GM18867 (cell line): Measurements from ENCODE around the gene LMNTD2.

Experiments used
- ATAC-seq: cut with Tn5 transposase; IDR thresholded peaks from one replicate; pipeline ENCODE4 v1.9.1; 2021; ENCODE audit warnings: mild to moderate bottlenecking, moderate library complexity; ENCODE audit not compliant: unreplicated experiment

LMNTD2 gene

GRCh38 chr11:554428-555226 lies 5.9 kb downstream of the LMNTD2 start:
- peak; percentile 54 for ATAC-seq

GRCh38 chr11:553988-554340 lies 6.6 kb downstream of the LMNTD2 start:
- ATAC-seq = no peak

DNA sequence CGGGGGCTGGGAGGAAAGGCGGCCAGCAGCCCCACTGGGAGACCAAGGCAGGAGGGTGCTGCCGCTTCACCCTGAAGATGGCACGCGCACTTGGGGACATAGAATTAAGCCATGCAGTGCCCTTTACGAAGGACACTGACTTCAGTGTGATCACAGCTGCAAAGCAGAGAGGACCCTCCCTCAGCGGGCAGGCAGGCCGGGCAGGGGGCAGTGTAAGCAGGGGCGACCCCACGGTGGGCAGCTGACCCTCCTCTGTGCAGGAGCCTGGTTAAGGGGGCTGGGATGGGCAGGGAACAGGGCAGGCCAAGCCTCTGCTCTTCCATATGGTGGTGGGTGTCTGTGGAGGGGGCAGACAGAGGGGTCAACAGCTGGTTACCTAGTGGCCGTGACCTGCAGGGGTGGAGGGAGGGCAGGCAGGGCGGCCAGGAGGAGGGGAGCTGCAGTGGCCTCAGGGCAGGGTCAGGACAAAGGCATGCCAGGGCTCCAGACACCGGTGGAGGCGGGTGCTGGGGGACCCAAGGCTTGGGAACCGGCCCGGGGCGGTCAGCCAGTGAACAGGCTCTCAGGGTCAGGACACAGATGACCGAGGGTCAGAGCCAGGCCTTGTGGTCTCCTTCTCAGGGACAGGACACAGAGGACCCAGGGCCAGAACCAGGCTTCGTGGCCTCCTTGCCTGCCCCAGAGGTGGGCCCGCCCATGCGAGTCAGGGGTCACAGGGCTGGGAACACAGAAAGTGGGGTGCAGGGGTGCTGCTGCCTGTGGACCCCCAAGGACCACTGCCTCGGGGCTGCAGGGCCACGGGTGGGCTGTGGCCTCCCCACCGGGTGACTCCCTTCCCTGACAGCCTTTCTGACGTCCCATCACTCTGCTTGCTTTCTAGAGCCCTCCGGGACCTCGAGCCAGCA lies 7.2 kb downstream of the LMNTD2 start:
- ATAC-seq = no peak

- ATAC-seq = no peak
These were observed 8.9 kb downstream of the LMNTD2 start for GRCh38 chr11:551596-551995.

- ATAC-seq = no peak
These were observed 9.4 kb downstream of the LMNTD2 start for GRCh38 chr11:551131-551530.

GRCh38 chr11:550746-551085 lies 9.8 kb downstream of the LMNTD2 start:
- ATAC-seq = no peak

DNA sequence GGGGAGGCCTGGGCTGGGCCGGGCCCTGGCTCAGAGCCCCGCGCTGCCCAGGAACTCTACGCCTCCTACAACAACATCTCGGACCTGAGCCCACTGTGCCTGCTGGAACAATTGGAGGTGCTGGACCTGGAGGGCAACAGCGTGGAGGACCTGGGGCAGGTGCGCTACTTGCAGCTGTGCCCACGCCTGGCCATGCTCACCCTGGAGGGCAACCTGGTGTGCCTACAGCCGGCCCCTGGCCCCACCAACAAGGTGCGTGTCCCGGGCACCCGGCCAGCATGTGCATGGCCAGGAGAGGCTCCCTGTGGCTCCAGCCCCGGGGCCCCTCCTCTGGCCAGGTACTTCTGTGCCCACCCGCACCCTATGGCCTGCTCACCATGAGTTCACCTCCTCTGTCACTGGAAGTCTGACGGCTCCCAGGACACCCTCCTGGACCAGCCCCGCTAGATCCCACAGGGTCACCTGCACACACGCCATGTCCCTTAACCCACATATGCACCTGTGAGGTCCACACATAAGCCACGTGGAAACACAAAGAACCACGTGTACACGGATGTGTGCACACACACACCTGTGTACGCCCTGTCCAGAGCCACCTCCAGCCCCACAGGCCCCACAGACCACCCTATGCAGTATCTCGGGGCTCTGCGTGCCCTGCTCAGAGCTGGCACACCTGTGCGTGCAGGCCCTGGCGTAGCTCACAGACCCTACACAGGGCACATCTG lies 10.4 kb downstream of the LMNTD2 start:
- ATAC-seq = no peak

DNA sequence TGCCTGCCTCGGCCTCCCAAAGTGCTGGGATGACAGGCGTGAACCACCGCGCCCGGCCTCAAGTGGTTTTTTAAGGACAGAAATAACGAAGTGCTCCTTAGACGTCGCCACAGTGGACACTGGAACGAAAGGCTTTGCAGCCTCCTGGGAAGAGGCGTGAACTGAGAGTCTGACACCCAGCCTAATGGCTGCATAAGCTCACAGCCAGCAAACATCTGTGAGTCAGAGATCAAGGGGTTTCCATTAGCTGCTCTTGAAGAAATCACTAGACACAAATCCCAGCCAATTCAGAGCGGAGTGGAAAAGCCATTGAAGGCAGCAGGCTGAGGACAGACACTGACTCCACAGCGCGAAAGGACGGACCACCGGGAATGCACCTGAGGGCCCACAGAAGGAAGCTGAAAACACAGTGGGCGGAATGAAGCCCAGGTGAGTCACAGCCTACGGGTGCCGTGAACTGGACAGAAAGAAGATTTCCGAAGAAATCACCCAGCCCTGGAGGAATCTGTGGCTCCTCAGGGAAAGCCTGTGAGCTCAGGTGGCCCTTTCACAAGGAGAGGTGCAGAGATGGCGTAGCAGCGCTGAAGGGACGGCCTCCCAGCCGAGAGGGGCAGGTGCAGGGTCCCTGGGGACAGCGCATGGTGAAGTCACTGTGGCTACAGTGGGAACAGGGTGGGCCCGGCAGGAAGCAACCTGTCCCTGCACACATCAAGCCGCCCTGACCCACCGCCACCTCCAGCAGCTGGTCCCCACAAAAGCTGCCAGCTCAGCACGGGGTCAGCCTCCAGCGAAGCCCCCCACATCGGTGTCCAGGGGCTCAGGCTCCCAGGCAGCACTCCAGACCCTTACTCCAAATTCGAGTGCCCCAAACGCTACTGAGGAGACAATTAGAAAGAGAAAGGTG lies 11.6 kb downstream of the LMNTD2 start:
- ATAC-seq = no peak

DNA sequence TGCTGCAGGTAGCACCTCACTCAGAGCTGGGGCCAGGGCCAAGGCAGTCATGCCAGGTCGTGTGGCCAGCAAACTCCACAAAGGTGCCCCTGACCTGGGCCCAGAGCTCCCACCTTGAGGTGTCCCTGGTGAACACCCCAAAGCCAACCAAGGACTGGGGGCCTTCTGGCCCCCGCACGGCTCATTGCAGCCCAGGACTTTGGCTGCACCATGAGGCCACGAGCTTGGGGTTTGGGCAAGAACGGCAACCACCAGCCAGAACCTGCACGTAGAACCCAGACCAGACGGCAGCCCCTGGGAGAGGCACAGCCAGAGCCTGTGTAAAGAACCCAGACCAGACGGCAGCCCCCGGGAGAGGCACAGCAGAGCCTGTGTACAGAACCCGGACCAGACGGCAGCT lies 15.4 kb downstream of the LMNTD2 start:
- ATAC-seq = no peak

GRCh38 chr11:544817-545166 lies 15.7 kb downstream of the LMNTD2 start:
- no peak for ATAC-seq

DNA sequence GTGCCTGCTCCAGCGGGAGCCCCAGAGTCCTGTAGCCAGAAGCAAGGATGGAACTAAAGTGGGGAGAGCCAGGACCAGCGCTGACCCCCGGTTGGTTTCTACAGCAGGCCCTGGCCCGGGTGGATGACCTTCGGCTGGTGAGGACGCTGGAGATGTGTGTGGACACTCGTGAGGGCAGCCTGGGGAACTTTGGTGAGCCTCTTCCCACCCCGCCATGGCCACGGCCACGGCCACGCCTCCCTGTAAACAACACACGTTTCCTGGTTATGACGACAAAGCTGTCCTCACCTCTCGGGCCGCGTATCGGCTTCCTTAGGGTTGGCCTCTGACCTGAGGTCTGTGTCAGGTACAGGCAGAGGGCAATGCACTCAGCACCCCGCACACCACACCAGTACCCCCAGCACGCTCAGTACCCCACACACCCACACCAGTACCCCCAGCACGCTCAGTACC lies 19.1 kb downstream of the LMNTD2 start:
- no peak for ATAC-seq

DNA sequence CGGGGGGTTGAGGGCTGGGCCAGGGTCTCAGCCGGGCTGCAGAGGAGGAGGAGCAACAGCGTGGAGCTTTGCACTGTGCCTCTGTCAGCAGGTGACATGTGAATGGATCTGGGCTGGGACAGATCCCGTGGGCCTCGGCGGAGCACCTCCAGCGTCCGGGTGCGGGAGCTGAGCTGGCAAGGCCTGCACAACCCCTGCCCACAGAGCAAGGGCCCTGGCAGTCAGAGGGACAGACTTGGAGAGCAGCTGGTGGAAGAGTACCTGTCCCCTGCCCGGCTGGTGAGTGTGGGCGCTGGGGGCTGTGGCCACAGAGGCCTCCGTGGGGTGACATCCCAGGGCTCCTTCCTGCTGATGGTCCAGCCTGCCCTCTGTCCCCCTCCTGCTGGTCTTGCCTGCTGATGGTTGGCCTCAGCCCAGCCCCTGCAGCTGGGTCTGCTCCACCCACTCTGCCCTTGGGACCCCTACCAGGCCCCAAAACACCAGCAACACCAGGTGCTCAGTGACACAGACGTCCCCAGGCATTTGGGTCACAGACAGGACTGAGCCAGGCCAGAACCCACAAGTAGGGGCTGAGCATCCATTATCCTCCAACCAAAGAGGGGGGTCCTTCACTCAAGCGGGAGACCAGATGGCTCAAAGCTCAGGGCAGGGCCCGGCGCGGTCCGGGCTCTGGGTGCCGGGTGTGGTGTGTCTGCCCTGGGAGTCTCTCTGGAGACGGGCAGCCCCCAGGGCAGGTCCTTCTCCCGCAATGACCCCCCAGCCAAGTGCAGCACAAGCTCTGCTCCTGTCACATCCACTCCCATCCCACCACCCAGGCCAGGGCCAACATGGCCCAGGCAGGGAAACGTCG lies 19.7 kb downstream of the LMNTD2 start:
- no peak for ATAC-seq

DNA sequence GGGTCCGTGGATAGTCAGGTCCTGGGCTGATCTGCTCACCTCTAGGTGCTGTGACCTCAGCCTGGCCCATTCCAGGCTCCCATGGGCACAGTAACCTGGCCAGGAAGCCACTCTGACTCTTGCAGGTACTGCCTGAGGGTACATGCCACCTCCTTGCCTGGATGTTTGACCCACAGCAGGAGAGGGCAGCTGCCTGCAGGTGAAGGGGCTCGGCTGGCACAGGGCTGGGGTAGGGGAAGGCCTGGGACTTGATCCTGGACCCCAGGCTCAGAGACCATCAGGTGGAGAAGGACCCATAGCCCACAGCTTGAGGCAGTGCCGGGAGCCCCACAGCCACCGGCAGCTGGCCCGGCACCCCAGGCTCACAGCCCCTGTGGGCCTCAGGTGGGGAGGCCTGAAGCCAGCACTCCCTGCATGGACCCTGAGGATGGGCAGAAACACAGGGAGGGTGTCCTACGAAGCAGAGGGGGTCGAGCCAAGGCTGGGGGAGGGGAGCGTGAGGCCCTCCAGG lies 20.5 kb downstream of the LMNTD2 start:
- no peak for ATAC-seq

DNA sequence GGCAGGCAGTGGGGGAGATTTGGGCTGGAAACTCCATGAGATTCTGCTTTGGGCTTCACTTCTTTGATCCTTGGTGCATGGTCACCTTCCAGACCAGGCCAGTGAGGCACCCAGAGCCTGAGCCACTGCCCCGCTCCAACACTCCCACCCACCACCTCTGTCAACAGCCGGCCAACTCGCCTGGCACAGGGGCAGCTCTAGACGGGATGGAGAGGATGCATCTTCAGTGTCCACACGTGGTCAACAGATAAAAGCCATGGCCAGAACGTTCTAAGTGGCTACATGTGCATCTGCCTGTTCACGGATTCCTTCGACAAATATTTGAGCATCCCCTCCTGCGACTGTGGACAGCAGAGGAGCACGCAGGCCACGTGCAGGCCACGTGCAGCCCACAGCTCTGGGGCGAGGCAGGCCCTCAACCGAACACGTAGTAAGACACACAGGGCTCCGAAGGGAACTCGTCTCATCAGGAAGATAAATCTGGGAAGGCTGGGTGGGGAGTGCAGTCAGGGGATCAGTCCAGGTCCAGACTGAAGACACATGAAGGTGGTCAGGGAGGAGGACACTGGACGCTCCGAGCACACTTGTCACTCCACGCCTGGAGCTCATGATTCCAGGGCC lies 22.0 kb downstream of the LMNTD2 start:
- ATAC-seq = no peak

DNA sequence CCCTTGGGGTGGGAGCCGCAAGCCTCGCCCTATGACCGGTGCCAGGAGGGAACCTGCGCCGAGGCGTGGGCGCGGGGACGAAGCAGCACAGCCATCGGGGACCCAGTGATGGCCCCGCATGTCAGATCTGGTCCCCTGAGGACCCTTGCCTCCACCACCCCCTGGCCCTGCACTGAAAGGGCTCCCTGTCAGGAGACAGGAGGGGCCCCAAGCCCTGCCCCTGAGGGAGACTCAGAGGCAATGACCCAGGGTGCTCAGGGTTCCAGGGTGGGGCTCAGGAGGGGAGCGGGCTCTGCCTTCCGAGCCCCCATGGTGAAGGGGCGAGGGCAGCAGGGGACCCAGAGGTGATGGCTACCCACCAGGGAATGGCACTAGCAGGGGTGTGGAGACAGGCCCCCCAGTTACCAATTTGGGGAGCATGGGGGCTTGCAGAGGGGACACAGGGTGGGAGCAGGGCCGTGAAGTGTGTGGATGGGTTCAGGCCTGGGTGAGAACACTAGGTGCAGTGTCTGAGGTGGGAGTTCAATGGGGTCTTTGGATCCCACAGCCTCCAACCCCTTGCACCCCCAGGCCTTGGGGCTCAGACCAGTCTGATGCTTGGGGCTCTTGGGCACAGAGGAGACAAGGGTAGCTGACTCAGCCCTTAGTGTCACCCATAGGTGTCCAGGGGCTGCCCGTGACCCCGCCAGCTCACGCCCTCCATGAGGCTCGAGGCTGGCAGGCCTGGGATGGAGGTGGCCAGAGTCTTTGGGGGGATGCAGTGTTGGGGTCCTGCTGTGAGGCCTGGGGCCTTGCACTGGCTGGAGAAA lies 22.7 kb downstream of the LMNTD2 start:
- ATAC-seq = no peak

DNA sequence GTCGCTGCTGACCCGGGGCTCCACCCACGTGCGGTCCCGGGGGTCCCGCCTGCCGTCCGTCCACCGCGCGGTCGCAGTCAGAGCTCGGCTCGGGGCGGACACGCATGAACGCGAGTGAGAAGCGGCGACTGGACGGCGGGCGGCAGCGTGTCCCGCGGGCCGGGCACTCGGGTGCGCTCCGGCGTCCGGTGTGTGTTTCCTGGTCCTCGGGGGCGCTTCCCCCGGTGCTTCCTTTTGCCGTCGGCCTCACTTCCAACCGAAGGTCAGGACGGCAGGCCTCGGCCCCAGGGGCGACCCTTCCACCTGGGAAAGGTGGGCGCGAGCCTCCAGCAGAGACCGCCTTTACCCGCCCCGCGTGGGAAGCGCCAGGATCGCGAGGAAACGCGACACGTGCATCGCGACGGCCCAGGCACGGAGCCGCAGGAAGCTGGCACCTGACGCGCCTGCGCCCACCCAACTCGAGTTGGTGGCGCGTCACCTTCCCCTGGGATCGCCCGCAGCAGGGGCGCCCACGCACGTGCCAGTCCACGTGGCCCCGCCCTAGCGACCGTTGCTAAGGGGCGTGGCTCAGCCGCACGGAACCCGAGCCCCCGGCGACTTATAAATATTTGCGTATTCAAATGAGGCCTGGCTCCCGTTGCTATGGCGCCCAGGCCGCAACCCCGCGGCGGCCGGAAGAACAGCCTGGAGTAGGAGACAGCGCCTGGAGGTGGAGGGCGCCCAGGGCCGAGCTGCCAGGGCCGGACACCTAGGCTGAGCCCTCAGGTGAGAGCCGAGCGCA lies 23.5 kb downstream of the LMNTD2 start, which contains the start of gene LRRC56:
Gene LRRC56, plus strand, starts transcription at position 687 of the 781 bp plus-strand sequence. CDS start 3,158 bp downstream, outside the sequence.
- ATAC-seq = peak; percentile 45
